GM12878 (cell line): ENCODE measurements around the gene PPP1R37. TPM values are rescaled to one million over a fixed set of nuclear protein-coding genes. Genes with fewer than 3 reads are reported as not detected.

Experiments used
- ATAC-seq: fragments of 200-7000 bp; cut with Tn5 transposase; 3 replicates; pipeline ENCODE4 v1.9.1; 2020; ENCODE audit warnings: mild to moderate bottlenecking, moderate library complexity
- BruUV-seq: library from RNA; stranded (reverse); fragments of 400-500 nt; replicated peaks from 2 replicates; lab custom pipeline; 2021; lab: Mats Ljungman, UMichigan
- CTCF ChIA-PET: fragments of 300-600 bp; sonication (Branson Sonifier 250); formaldehyde crosslinking; extraction: SDS; loops from one replicate; lab custom pipeline; 2021; ENCODE audit warnings: inconsistent platforms; lab: Yijun Ruan, JAX
- POLR2A ChIA-PET: fragments of 350-600 bp; formaldehyde crosslinking; extraction: SDS; loops from one replicate; lab custom pipeline; 2021; ENCODE audit warnings: inconsistent platforms; lab: Charles Lee
- RAD21 ChIA-PET: fragments of 300-600 bp; sonication (Branson Sonifier 250); formaldehyde crosslinking; loops from one replicate; lab custom pipeline; 2023; ENCODE audit warnings: antibody characterized with exemption; ENCODE audit not compliant: unreplicated experiment; lab: Charles Lee
- SMC1A ChIA-PET: fragments of 300-600 bp; sonication (Branson Sonifier 250); formaldehyde crosslinking; loops from one replicate; lab custom pipeline; 2023; ENCODE audit not compliant: unreplicated experiment, uncharacterized antibody; lab: Charles Lee
- DNase-seq: peaks from one replicate; pipeline ENCODE4 v3.0.0-alpha.2; 2011; ENCODE audit warnings: low read depth, low spot score
- FAIRE-seq: peaks from 3 replicates; lab custom pipeline; 2011; peaks lifted over from hg19 to GRCh38; lab: Jason Lieb, UNC
- H2AFZ ChIP-seq: 2 replicates; pipeline ENCODE4 v1.6.0; 2011; ENCODE audit warnings: low read depth, low read length, control low read depth; ENCODE audit not compliant: control insufficient read depth
- H3K27ac ChIP-seq: 2 replicates; pipeline ENCODE4 v1.5.1; 2011; ENCODE audit warnings: control low read depth; ENCODE audit not compliant: control insufficient read depth, insufficient read depth
- H3K27me3 ChIP-seq, 2 experiments: replicated peaks in 1 of 2; 2 replicates each; pipeline versions ENCODE4 v1.6.0 to v1.6.1; 2011; ENCODE audit warnings: low read length in 1 of 2; ENCODE audit not compliant: control insufficient read depth in 2 of 2, insufficient read depth in 2 of 2
- H3K36me3 ChIP-seq, 2 experiments: 2 replicates each; pipeline ENCODE4 v1.5.1; 2011; ENCODE audit warnings: low read length in 1 of 2; ENCODE audit not compliant: control insufficient read depth in 2 of 2, insufficient read depth in 2 of 2
- H3K4me1 ChIP-seq: 2 replicates; pipeline ENCODE4 v1.6.1; 2011; ENCODE audit warnings: mild to moderate bottlenecking, low read length, moderate library complexity, mixed read lengths; ENCODE audit not compliant: control insufficient read depth, insufficient read depth
- H3K4me2 ChIP-seq: 2 replicates; pipeline ENCODE4 v1.6.0; 2011; ENCODE audit warnings: control low read depth; ENCODE audit not compliant: control insufficient read depth, insufficient read depth
- H3K4me3 ChIP-seq: fragments of 200-600 bp; sonication (generic); 2 replicates; pipeline ENCODE4 v1.5.1; 2016
- H3K79me2 ChIP-seq: 2 replicates; pipeline ENCODE4 v1.6.0; 2011; ENCODE audit warnings: low read length; ENCODE audit not compliant: control insufficient read depth, insufficient read depth
- H3K9ac ChIP-seq: 2 replicates; pipeline ENCODE4 v1.8.0; 2011; ENCODE audit warnings: low read length, control low read depth, mixed read lengths; ENCODE audit not compliant: control insufficient read depth, insufficient read depth
- H3K9me3 ChIP-seq: replicated peaks from 3 replicates; pipeline ENCODE4 v1.5.1; 2011; ENCODE audit warnings: mild to moderate bottlenecking, low read length; ENCODE audit not compliant: control insufficient read depth, insufficient read depth
- H4K20me1 ChIP-seq: 2 replicates; pipeline ENCODE4 v1.6.0; 2011; ENCODE audit not compliant: control insufficient read depth, insufficient read depth
- ZNF592 ChIP-seq: fragments of 450-650 bp; IDR thresholded peaks from 2 replicates; pipeline ENCODE4 v1.6.1; 2017; ENCODE audit warnings: mild to moderate bottlenecking, moderate library complexity
- WGBS: methylation state at CpG from one replicate; pipeline ENCODE4 v1.1.6; 2016; ENCODE audit warnings: low lambda C conversion rate; ENCODE audit not compliant: insufficient replicate concordance, insufficient coverage; ENCODE audit errors: missing lambda C conversion rate; 5-methylcytosine and 5-hydroxymethylcytosine counted together
- in situ Hi-C: fragments of 300-500 bp; cut with MboI; formaldehyde crosslinking; loops from 9 replicates; pipeline ENCODE4 v1.14.3; 2018; ENCODE audit warnings: mixed read lengths
- intact Hi-C: fragments of 100-400 bp; cut with micrococcal nuclease; formaldehyde crosslinking; loops from one replicate; pipeline ENCODE4 v1.14.2; 2022; ENCODE audit not compliant: unreplicated experiment
- polyA plus RNA-seq, 11 experiments: library from polyadenylated mRNA; depleted of rRNA in 4 of 11; unstranded in 6 of 11; stranded (reverse) in 5 of 11; fragments of >200 nt; fragmentation: Nextera tagmentation in 4 of 11; fragmentation: Illumina TruSeq in 1 of 11; extraction: Ambion mirVana in 4 of 11; extraction: Trizol in 1 of 11; gene quantifications; 1 replicate in 1 of 11; 2 replicates in 10 of 11; pipeline versions ENCODE4 v1.2.1 to v1.2.3, GENCODE V29; 2011 to 2016; ENCODE audit warnings: inconsistent platforms in 2 of 11, missing spikeins in 2 of 11, low read depth in 1 of 11
- total RNA-seq, 4 experiments: library from RNA; depleted of rRNA in 3 of 4; stranded (reverse); fragments of >200 nt in 3 of 4; fragmentation: Illumina TruSeq in 1 of 4; extraction: Trizol in 1 of 4; gene quantifications; 2 replicates each; pipeline versions ENCODE4 v1.2.1 to v1.2.3, GENCODE V29; 2013 to 2021
- TF ChIP-seq, protein P1 (sequence below): fragments of 450-650 bp; IDR thresholded peaks from 2 replicates; pipeline ENCODE4 v1.6.1; 2017; ENCODE audit warnings: antibody characterized with exemption, mild to moderate bottlenecking, moderate library complexity

Gene PPP1R37
- total and polyA plus RNA-seq, 10 of the 15 experiments (the other 5 are each of a cell fraction or from before 2014, with no cell fraction given), result 0.09 to 21.3 (median 5.1) TPM; not detected in 1

DNA sequence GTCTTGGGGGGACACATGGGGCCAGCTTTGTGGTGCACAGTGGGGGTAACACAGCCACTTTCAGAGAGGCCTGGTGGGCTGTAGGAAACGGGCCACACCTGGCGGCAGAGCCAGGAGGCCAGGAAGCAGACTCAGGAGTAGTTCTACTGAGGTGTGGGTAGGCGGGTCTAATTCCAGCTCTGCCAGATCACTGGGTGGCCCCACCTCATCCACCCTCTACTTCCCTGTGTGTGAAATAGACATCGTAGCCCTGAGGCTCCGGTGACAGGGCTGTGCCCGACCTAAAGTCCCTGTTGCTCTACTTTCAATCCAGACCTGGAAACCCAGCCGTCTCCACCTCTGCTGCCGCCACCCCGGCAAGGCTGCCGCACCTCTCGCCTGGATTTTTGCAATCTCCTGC is 63.8 kb downstream of the PPP1R37 start:
- TF ChIP-seq, protein P1, sequence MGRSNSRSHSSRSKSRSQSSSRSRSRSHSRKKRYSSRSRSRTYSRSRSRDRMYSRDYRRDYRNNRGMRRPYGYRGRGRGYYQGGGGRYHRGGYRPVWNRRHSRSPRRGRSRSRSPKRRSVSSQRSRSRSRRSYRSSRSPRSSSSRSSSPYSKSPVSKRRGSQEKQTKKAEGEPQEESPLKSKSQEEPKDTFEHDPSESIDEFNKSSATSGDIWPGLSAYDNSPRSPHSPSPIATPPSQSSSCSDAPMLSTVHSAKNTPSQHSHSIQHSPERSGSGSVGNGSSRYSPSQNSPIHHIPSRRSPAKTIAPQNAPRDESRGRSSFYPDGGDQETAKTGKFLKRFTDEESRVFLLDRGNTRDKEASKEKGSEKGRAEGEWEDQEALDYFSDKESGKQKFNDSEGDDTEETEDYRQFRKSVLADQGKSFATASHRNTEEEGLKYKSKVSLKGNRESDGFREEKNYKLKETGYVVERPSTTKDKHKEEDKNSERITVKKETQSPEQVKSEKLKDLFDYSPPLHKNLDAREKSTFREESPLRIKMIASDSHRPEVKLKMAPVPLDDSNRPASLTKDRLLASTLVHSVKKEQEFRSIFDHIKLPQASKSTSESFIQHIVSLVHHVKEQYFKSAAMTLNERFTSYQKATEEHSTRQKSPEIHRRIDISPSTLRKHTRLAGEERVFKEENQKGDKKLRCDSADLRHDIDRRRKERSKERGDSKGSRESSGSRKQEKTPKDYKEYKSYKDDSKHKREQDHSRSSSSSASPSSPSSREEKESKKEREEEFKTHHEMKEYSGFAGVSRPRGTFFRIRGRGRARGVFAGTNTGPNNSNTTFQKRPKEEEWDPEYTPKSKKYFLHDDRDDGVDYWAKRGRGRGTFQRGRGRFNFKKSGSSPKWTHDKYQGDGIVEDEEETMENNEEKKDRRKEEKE, result no peak
- no peak for TF ChIP-seq ZNF592
- TF ChIP-seq, all 136 proteins: peak for 0
- BruUV-seq, result no TSS peak
- H3K27me3 ChIP-seq, result peaks cover 5 to 9% of the 10 kb centered on the region in 2 experiments; a peak in 3 of 4 replicates
- ChIA-PET RAD21 (no interaction called here), SMC1A (no interaction called here), CTCF (no interaction called here), POLR2A (no interaction called here)
- H3K79me2 ChIP-seq, result no peaks in the 10 kb centered on the region
- H3K4me2 ChIP-seq, result no peak overlapping the region
- no peak overlapping the region for H3K27ac ChIP-seq
- H2AFZ ChIP-seq, result no peak overlapping the region
- WGBS, result 63% methylated on average over 10 of the region's 11 CpGs
- no peak for ATAC-seq
- DNase-seq, result no peak
- peaks cover 14% of the 10 kb centered on the region for H3K4me1 ChIP-seq
- no peak overlapping the region for H3K4me3 ChIP-seq
- H3K36me3 ChIP-seq, result no peaks in the 10 kb centered on the region
- H3K9me3 ChIP-seq, result no peaks in the 10 kb centered on the region; the same call in 2 of the 3 replicates
- no peaks in the 10 kb centered on the region for H4K20me1 ChIP-seq
- H3K9ac ChIP-seq, result no peak overlapping the region
- in situ Hi-C loops, result no loop called here
- FAIRE-seq, result no peak
- intact Hi-C loops, result no loop called here
